Measurements from ENCODE around the gene MIA2. TPM values are rescaled to one million over a fixed set of nuclear protein-coding genes. Genes with fewer than 3 reads are reported as not detected.
"Not testable (repeated sequence)": the region's sequence is repeated elsewhere in the genome, so short reads cannot be mapped to it uniquely, and the experiment has no call there.

Gene MIA2
- total and polyA plus RNA-seq, 3 experiments from 2014 or later: 19.5 to 27.8 (median 21.0) TPM

GRCh38 chr14:39276579-39277114, 42.9 kb downstream of the MIA2 start:
- no peaks in the 10 kb centered on the region for H3K9me3 ChIP-seq (ENCODE audit: low read length)
- no peak overlapping the region for H3K27ac ChIP-seq (ENCODE audit: low read depth, low read length)
- no peak for DNase-seq
- H3K4me3 ChIP-seq (ENCODE audit: low read length): no peak overlapping the region
- peaks cover 21% of the 10 kb centered on the region for H3K4me1 ChIP-seq (ENCODE audit: insufficient read depth, low read length)
- Mint-ChIP-seq H3K4me1 (peaks cover 56 to 71% (median 71%) of the 10 kb centered on the region in 3 donors), H3K36me3 (peaks cover 5 to 38% (median 19%) of the 10 kb centered on the region in 3 donors), H3K9me3 (no peaks in the 10 kb centered on the region), H3K27ac (peak overlapping the region; percentile 0 to 84 (median 76)), H3K4me3 (no peak overlapping the region), H3K27me3 (no peaks in the 10 kb centered on the region)
- peaks cover 7% of the 10 kb centered on the region for H3K36me3 ChIP-seq (ENCODE audit: insufficient read depth, low read length)
- CTCF ChIA-PET: no interaction called here
- POLR2A ChIA-PET: no interaction called here
- no peaks in the 10 kb centered on the region for H3K27me3 ChIP-seq (ENCODE audit: insufficient read depth, low read length, poor library complexity, severe bottlenecking)

- Histone ChIP-seq H3K36me3 (ENCODE audit: insufficient read depth, low read length) (peaks cover 7% of the 10 kb centered on the region), H3K27me3 (ENCODE audit: insufficient read depth, low read length, poor library complexity, severe bottlenecking) (no peaks in the 10 kb centered on the region), H3K4me1 (ENCODE audit: insufficient read depth, low read length) (peaks cover 8% of the 10 kb centered on the region), H3K27ac (ENCODE audit: low read depth, low read length) (no peak overlapping the region), H3K9me3 (ENCODE audit: low read length) (no peaks in the 10 kb centered on the region), H3K4me3 (ENCODE audit: low read length) (no peak overlapping the region)
- Mint-ChIP-seq H3K4me1 (peaks cover 37 to 65% (median 62%) of the 10 kb centered on the region in 3 donors), H3K27ac (peak overlapping the region in 4 of 8 donors; percentile 9 to 75 (median 42)), H3K36me3 (peaks cover 11 to 62% (median 37%) of the 10 kb centered on the region in 3 donors), H3K4me3 (no peak overlapping the region), H3K9me3 (no peaks in the 10 kb centered on the region), H3K27me3 (no peaks in the 10 kb centered on the region)
- POLR2A ChIA-PET: interaction anchor here (0.8 kb wide), 1 partner anchor 12 kb away, joined by 7 read pairs; no protein-coding TSS in a partner anchor
- no peak for DNase-seq
- CTCF ChIA-PET: no interaction called here
These were observed 45.8 kb downstream of the MIA2 start for GRCh38 chr14:39279515-39279914.

GRCh38 chr14:39280678-39281077, 47.0 kb downstream of the MIA2 start:
- H3K27me3 ChIP-seq (ENCODE audit: insufficient read depth, low read length, poor library complexity, severe bottlenecking); H3K36me3 ChIP-seq (ENCODE audit: insufficient read depth, low read length); H3K27me3 Mint-ChIP-seq; H3K9me3 ChIP-seq (ENCODE audit: low read length); CTCF ChIA-PET; H3K4me3 Mint-ChIP-seq; H3K27ac ChIP-seq (ENCODE audit: low read depth, low read length); POLR2A ChIA-PET; H3K4me1 ChIP-seq (ENCODE audit: insufficient read depth, low read length); H3K9me3 Mint-ChIP-seq; DNase-seq; H3K4me3 ChIP-seq (ENCODE audit: low read length): not testable (repeated sequence)
- Mint-ChIP-seq H3K4me1 (peaks cover 32 to 57% (median 55%) of the 10 kb centered on the region in 3 donors), H3K27ac (peak overlapping the region in 1 of 8 donors; percentile 18), H3K36me3 (peaks cover 11 to 66% (median 37%) of the 10 kb centered on the region in 3 donors)

GRCh38 chr14:39289523-39289922, 55.8 kb downstream of the MIA2 start:
- peaks cover 16 to 65% (median 22%) of the 10 kb centered on the region in 3 donors for H3K36me3 Mint-ChIP-seq
- H3K27ac Mint-ChIP-seq: peak overlapping the region in 2 of 8 donors; percentile 39 to 68
- no peaks in the 10 kb centered on the region for H3K9me3 Mint-ChIP-seq
- Histone ChIP-seq H3K27me3 (ENCODE audit: insufficient read depth, low read length, poor library complexity, severe bottlenecking) (no peaks in the 10 kb centered on the region), H3K9me3 (ENCODE audit: low read length) (no peaks in the 10 kb centered on the region), H3K27ac (ENCODE audit: low read depth, low read length) (no peak overlapping the region), H3K4me3 (ENCODE audit: low read length) (no peak overlapping the region), H3K4me1 (ENCODE audit: insufficient read depth, low read length) (no peaks in the 10 kb centered on the region), H3K36me3 (ENCODE audit: insufficient read depth, low read length) (peaks cover 15% of the 10 kb centered on the region)
- no peak for DNase-seq
- ChIA-PET POLR2A (no interaction called here), CTCF (no interaction called here)
- H3K4me3 Mint-ChIP-seq: no peak overlapping the region
- H3K4me1 Mint-ChIP-seq: peaks cover 7 to 11% (median 8%) of the 10 kb centered on the region in 3 donors
- no peaks in the 10 kb centered on the region for H3K27me3 Mint-ChIP-seq

GRCh38 chr14:39291701-39292100, 58.0 kb downstream of the MIA2 start:
- Histone ChIP-seq H3K36me3 (ENCODE audit: insufficient read depth, low read length) (peaks cover 22% of the 10 kb centered on the region), H3K9me3 (ENCODE audit: low read length) (no peaks in the 10 kb centered on the region), H3K4me1 (ENCODE audit: insufficient read depth, low read length) (no peaks in the 10 kb centered on the region), H3K27me3 (ENCODE audit: insufficient read depth, low read length, poor library complexity, severe bottlenecking) (no peaks in the 10 kb centered on the region), H3K4me3 (ENCODE audit: low read length) (no peak overlapping the region), H3K27ac (ENCODE audit: low read depth, low read length) (no peak overlapping the region)
- CTCF ChIA-PET: no interaction called here
- Mint-ChIP-seq H3K27me3 (no peaks in the 10 kb centered on the region), H3K4me1 (peaks cover 7 to 11% (median 8%) of the 10 kb centered on the region in 3 donors), H3K9me3 (no peaks in the 10 kb centered on the region), H3K4me3 (no peak overlapping the region), H3K27ac (peak overlapping the region in 1 of 8 donors; percentile 26), H3K36me3 (peaks cover 13 to 70% (median 21%) of the 10 kb centered on the region in 3 donors)
- POLR2A ChIA-PET: no interaction called here
- DNase-seq: no peak

GRCh38 chr14:39293629-39294028, 59.9 kb downstream of the MIA2 start:
- no peak overlapping the region for H3K27ac Mint-ChIP-seq
- no peaks in the 10 kb centered on the region for H3K27me3 Mint-ChIP-seq
- no peaks in the 10 kb centered on the region for H3K4me1 ChIP-seq (ENCODE audit: insufficient read depth, low read length)
- H3K36me3 Mint-ChIP-seq: peaks cover 13 to 74% (median 26%) of the 10 kb centered on the region in 3 donors
- H3K4me3 ChIP-seq (ENCODE audit: low read length): no peak overlapping the region
- H3K36me3 ChIP-seq (ENCODE audit: insufficient read depth, low read length): peaks cover 22% of the 10 kb centered on the region
- DNase-seq: no peak
- ChIA-PET POLR2A (no interaction called here), CTCF (no interaction called here)
- H3K27me3 ChIP-seq (ENCODE audit: insufficient read depth, low read length, poor library complexity, severe bottlenecking): no peaks in the 10 kb centered on the region
- H3K27ac ChIP-seq (ENCODE audit: low read depth, low read length): no peak overlapping the region
- no peaks in the 10 kb centered on the region for H3K9me3 ChIP-seq (ENCODE audit: low read length)
- peaks cover 7 to 13% (median 12%) of the 10 kb centered on the region in 3 donors for H3K4me1 Mint-ChIP-seq
- no peaks in the 10 kb centered on the region for H3K9me3 Mint-ChIP-seq
- H3K4me3 Mint-ChIP-seq: no peak overlapping the region

- H3K27me3 ChIP-seq (ENCODE audit: insufficient read depth, low read length, poor library complexity, severe bottlenecking); H3K4me1 ChIP-seq (ENCODE audit: insufficient read depth, low read length); H3K27me3 Mint-ChIP-seq; H3K4me3 Mint-ChIP-seq; H3K27ac Mint-ChIP-seq; H3K27ac ChIP-seq (ENCODE audit: low read depth, low read length); DNase-seq; H3K4me1 Mint-ChIP-seq; POLR2A ChIA-PET; H3K9me3 ChIP-seq (ENCODE audit: low read length); CTCF ChIA-PET; H3K4me3 ChIP-seq (ENCODE audit: low read length); H3K36me3 ChIP-seq (ENCODE audit: insufficient read depth, low read length); H3K9me3 Mint-ChIP-seq: not testable (repeated sequence)
- peaks cover 9 to 68% (median 19%) of the 10 kb centered on the region in 3 donors for H3K36me3 Mint-ChIP-seq
These were observed 66.7 kb downstream of the MIA2 start for GRCh38 chr14:39300389-39300788.

- Mint-ChIP-seq H3K9me3 (no peaks in the 10 kb centered on the region), H3K36me3 (peaks cover 7 to 64% (median 17%) of the 10 kb centered on the region in 3 donors)
These were observed 68.6 kb downstream of the MIA2 start for GRCh38 chr14:39302124-39302810.

More at GRCh38 chr14:39302124-39302810, 68.6 kb downstream of the MIA2 start:
- Histone ChIP-seq H3K9me3 (ENCODE audit: low read length) (no peaks in the 10 kb centered on the region), H3K4me3 (ENCODE audit: low read length) (no peak overlapping the region), H3K4me1 (ENCODE audit: insufficient read depth, low read length) (no peaks in the 10 kb centered on the region), H3K36me3 (ENCODE audit: insufficient read depth, low read length) (peaks cover 4% of the 10 kb centered on the region), H3K27ac (ENCODE audit: low read depth, low read length) (no peak overlapping the region), H3K27me3 (ENCODE audit: insufficient read depth, low read length, poor library complexity, severe bottlenecking) (no peaks in the 10 kb centered on the region)
- POLR2A ChIA-PET: no interaction called here
- peaks cover 0 to 8% (median 6%) of the 10 kb centered on the region in 3 donors for H3K4me1 Mint-ChIP-seq
- CTCF ChIA-PET: no interaction called here
- no peaks in the 10 kb centered on the region for H3K27me3 Mint-ChIP-seq
- no peak overlapping the region for H3K4me3 Mint-ChIP-seq
- peak overlapping the region in 3 of 8 donors; percentile 38 to 79 (median 43) for H3K27ac Mint-ChIP-seq
- no peak for DNase-seq

Data from CD8-positive, alpha-beta memory T cell (primary cell).